Measurements from ENCODE around the gene ZMPSTE24.

GRCh38 chr1:40265298-40265697 is 7.3 kb downstream of the ZMPSTE24 start:
- TF ChIP-seq CTCF (IDR thresholded peaks at IDR 0.05) = no peak
- no peak for TF ChIP-seq POLR2AphosphoS5 (IDR thresholded peaks at IDR 0.05)
